Suprapubic skin (tissue), 4 donors: ENCODE data around the gene TMEM208. TPM values are rescaled to one million over a fixed set of nuclear protein-coding genes. Genes with fewer than 3 reads are reported as not detected.

Source experiments
- DNase-seq, 2 donors: peaks; one replicate each; pipeline ENCODE4 v3.0.0-alpha.2; 2019; ENCODE audit warnings: low spot score in 2 of 2
- H3K27ac ChIP-seq: fragments of 200-600 bp; sonication (generic); one replicate; pipeline ENCODE4 v1.5.1; 2019
- H3K27me3 ChIP-seq: fragments of 200-600 bp; sonication (generic); one replicate; pipeline ENCODE4 v1.5.1; 2019
- H3K36me3 ChIP-seq: fragments of 200-600 bp; sonication (generic); one replicate; pipeline ENCODE4 v1.5.1; 2019
- H3K4me1 ChIP-seq: fragments of 200-600 bp; sonication (generic); one replicate; pipeline ENCODE4 v1.5.1; 2019
- H3K4me3 ChIP-seq: fragments of 200-600 bp; sonication (generic); one replicate; pipeline ENCODE4 v1.5.1; 2019; ENCODE audit warnings: mild to moderate bottlenecking
- H3K9me3 ChIP-seq: fragments of 200-600 bp; sonication (generic); one replicate; pipeline ENCODE4 v1.5.1; 2019
- EP300 ChIP-seq: sonication (generic); formaldehyde crosslinking; IDR thresholded peaks from one replicate; pipeline ENCODE4 v1.6.1; 2017; ENCODE audit warnings: antibody characterized with exemption
- POLR2A ChIP-seq, 2 donors: fragments of 450-650 bp; IDR thresholded peaks; one replicate each; pipeline ENCODE4 v1.6.1; 2017; ENCODE audit warnings: antibody characterized with exemption in 2 of 2, mild to moderate bottlenecking in 2 of 2, moderate library complexity in 2 of 2
- POLR2AphosphoS5 ChIP-seq, 3 donors: sonication (generic); formaldehyde crosslinking; IDR thresholded peaks; one replicate each; pipeline ENCODE4 v1.6.1; 2017; ENCODE audit warnings: antibody characterized with exemption in 3 of 3
- WGBS: methylation state at CpG from one replicate; pipeline ENCODE4 v1.1.5; 2018; 5-methylcytosine and 5-hydroxymethylcytosine counted together
- total RNA-seq, 4 donors: library from RNA; depleted of rRNA; stranded (reverse); fragments of >200 nt; gene quantifications; one replicate each; pipeline ENCODE4 v1.1.0, GENCODE V29; 2016
- TF ChIP-seq, protein P1 (sequence below), 2 donors: fragments of 200-600 bp in 1 of 2; fragments of 450-650 bp in 1 of 2; sonication (generic) in 1 of 2; IDR thresholded peaks; one replicate each; pipeline ENCODE4 v1.5.1; 2016 to 2019; ENCODE audit warnings: antibody characterized with exemption in 2 of 2, mild to moderate bottlenecking in 1 of 2, moderate library complexity in 1 of 2

The TMEM208 gene
- total RNA-seq, 4 donors from 2014 or later = 32.8 to 46.8 (median 40.0) TPM

DNA sequence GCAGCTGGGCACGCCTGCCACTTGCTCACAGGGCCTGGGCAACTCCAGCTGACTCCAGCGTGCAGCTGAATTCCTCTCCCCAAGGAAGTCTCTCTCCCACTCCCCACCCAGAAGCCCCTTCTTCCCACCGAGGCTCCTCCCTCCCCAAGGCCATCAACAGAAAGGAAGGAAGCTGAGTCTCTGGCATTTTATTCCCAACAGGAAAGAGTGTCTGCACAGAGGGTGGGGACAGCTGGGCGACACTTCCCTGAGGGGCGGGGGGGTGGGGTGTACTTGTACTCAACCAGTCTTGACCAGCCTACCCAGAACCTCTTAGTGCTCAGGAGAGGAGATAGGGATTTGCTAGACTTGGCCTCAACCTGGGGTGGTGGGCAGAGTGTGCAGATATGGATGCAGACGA, 36.9 kb upstream of the TMEM208 start, which contains the start of gene EXOC3L1:
Gene EXOC3L1 (minus strand): TSS at position 96 of the 400 bp plus-strand sequence. CDS start 460 bp downstream, outside the sequence.
- Histone ChIP-seq H3K27ac (no peak within 1 kb of the TSS), H3K27me3 (no peaks in the 10 kb centered on the region), H3K9me3 (no peaks in the 10 kb centered on the region), H3K4me1 (peaks cover 37% of the 10 kb centered on the region), H3K36me3 (peaks cover 13% of the 10 kb centered on the region), H3K4me3 (no peak within 1 kb of the TSS)
- no peak for DNase-seq
- TF ChIP-seq EP300 (no peak), POLR2A (IDR thresholded peaks at IDR 0.05) (no peak), POLR2AphosphoS5 (IDR thresholded peaks at IDR 0.05) (no peak)
- TF ChIP-seq, protein P1, sequence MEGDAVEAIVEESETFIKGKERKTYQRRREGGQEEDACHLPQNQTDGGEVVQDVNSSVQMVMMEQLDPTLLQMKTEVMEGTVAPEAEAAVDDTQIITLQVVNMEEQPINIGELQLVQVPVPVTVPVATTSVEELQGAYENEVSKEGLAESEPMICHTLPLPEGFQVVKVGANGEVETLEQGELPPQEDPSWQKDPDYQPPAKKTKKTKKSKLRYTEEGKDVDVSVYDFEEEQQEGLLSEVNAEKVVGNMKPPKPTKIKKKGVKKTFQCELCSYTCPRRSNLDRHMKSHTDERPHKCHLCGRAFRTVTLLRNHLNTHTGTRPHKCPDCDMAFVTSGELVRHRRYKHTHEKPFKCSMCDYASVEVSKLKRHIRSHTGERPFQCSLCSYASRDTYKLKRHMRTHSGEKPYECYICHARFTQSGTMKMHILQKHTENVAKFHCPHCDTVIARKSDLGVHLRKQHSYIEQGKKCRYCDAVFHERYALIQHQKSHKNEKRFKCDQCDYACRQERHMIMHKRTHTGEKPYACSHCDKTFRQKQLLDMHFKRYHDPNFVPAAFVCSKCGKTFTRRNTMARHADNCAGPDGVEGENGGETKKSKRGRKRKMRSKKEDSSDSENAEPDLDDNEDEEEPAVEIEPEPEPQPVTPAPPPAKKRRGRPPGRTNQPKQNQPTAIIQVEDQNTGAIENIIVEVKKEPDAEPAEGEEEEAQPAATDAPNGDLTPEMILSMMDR (IDR thresholded peaks at IDR 0.05) = no peak
- 44% methylated on average over 5 of the region's 6 CpGs for WGBS

DNA sequence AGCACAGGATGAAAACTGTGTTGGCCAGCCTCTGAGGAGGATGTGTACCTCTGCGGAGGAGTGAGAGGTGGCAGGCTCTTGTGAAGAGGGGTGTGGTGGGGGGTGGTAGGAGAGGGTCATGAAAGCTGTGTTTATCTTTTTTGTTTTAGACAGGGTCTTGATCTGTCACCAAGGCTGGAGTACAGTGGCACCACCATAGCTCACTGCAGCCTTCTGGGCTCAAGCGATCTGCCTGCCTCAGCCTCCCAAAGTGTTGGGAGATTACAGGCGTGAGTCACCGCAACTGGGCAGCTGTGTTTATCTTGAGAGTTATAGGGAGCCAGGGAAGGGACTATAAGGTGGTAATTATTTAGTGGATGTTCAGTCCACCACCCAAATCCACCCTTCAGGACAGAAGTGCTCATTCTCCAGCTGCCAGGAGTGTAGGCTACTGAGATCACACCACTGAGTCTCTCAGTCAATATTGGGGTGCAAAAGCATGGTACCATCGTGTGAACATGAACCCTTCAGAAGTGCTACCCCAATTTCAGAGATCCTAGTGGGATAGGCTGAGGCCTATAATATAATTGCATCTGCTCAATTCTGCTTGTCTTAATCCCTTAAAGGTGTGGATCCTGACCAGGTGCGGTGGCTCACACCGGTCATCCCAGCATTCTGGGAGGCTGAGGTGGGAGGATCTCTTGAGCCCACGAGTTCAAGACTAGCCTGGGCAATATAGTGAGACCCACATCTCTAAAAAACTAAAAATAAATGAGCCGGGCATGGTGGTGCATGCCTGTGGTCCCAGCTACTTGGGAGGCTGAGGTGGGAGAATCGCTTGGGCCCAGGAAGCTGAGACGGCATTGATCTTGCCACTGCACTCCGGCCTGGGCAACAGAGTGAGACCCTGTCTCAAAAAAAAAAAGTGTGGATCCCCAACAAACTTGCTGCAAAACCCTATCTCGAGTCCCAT, 36.2 kb upstream of the TMEM208 start:
- Histone ChIP-seq H3K27ac (no peak overlapping the region), H3K27me3 (no peaks in the 10 kb centered on the region), H3K36me3 (peaks cover 19% of the 10 kb centered on the region), H3K4me1 (peaks cover 30% of the 10 kb centered on the region), H3K4me3 (no peak overlapping the region), H3K9me3 (no peaks in the 10 kb centered on the region)
- WGBS = 78% methylated on average over 13 of the region's 13 CpGs
- TF ChIP-seq EP300 = no peak
- TF ChIP-seq POLR2AphosphoS5 (IDR thresholded peaks at IDR 0.05) = no peak
- TF ChIP-seq, protein P1 (IDR thresholded peaks at IDR 0.05) = no peak
- no peak for TF ChIP-seq POLR2A (IDR thresholded peaks at IDR 0.05)
- DNase-seq = no peak

DNA sequence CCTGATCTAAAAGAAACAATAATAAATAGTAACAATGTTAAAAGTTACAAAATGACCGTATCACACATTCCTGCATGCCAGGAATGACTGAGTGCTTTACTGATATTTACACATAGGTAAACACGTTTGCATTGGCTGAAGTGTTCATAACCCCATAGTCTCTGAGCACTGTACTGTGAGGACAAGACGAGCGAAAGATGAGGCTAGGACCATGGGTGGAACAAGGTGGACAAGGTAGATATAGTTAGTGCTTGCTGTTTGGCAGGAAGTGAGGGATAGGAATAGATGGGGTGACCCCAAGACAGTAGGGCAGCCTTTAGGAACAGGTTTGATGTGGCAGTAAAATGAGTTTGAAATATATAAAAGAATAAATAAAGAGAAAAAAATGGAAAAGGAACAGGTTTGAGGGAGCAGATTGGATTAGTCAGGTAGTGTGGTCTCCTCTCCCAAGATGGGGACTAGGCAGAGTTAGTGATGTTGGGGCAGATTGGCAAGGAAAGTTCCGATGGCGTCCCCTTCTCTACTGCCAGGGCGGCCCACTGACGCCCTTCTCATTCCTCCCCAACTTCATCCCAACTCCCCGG, 35.4 kb upstream of the TMEM208 start:
- H3K27ac ChIP-seq = no peak overlapping the region
- 26% methylated on average over 9 of the region's 9 CpGs for WGBS
- TF ChIP-seq EP300 = no peak
- TF ChIP-seq POLR2A (IDR thresholded peaks at IDR 0.05) = no peak
- TF ChIP-seq, protein P1 (IDR thresholded peaks at IDR 0.05) = no peak
- TF ChIP-seq POLR2AphosphoS5 (IDR thresholded peaks at IDR 0.05) = no peak
- H3K27me3 ChIP-seq = no peaks in the 10 kb centered on the region
- peaks cover 29% of the 10 kb centered on the region for H3K4me1 ChIP-seq
- H3K9me3 ChIP-seq = no peaks in the 10 kb centered on the region
- peaks cover 27% of the 10 kb centered on the region for H3K36me3 ChIP-seq
- peak overlapping the region; percentile 83 for H3K4me3 ChIP-seq
- no peak for DNase-seq

- Histone ChIP-seq H3K36me3 (peaks cover 34% of the 10 kb centered on the region), H3K4me1 (peaks cover 29% of the 10 kb centered on the region), H3K27me3 (no peaks in the 10 kb centered on the region), H3K9me3 (no peaks in the 10 kb centered on the region), H3K4me3 (peak within 1 kb of the TSS; percentile 83), H3K27ac (peak within 1 kb of the TSS; percentile 55)
- TF ChIP-seq POLR2AphosphoS5 (IDR thresholded peaks at IDR 0.05) (peak in 2 of 3 donors; percentile 56 to 75), EP300 (no peak), POLR2A (IDR thresholded peaks at IDR 0.05) (peak in 1 of 2 donors; percentile 72)
- TF ChIP-seq, protein P1 (IDR thresholded peaks at IDR 0.05) = no peak
- WGBS = 0% methylated on average over 11 of the region's 54 CpGs
- peak; percentile 93 to 95 for DNase-seq
Measured at GRCh38 chr16:67191995-67192681, 34.8 kb upstream of the TMEM208 start, which contains the start of gene E2F4. E2F4 (plus strand) TSS chr16:67192155; CDS start chr16:67192228, 73 bp downstream.
